ENCODE results near the gene SMG6.

SMG6 gene

DNA sequence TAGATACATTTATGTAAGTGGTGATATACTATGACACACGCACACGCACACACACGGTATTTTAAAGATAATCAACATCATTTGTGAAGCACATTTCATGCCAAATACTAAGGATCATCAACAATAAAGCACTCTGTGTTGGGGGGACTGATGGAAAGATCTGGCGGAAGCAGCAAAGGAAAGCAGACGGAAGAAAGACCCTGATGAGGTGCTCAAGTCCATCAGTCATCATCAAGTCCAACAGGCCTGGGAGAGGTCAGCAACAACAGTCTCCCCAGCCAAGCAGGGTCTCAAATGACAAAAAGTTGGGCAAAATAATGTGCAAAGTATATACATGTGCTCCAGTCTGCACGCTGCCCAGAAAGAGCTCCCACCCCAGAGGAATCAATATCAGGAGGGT, 193.1 kb downstream of the SMG6 start:
- Histone ChIP-seq H3K4me3 (ENCODE audit: low read depth in 1 of 2, low read length in 1 of 2) (no peak overlapping the region), H3K9me3 (no peaks in the 10 kb centered on the region), H3K4me1 (ENCODE audit: control insufficient read depth in 1 of 2, insufficient read depth in 1 of 2, low read depth in 1 of 2, low read length in 1 of 2) (peaks cover 0 to 4% of the 10 kb centered on the region in 2 experiments)

DNA sequence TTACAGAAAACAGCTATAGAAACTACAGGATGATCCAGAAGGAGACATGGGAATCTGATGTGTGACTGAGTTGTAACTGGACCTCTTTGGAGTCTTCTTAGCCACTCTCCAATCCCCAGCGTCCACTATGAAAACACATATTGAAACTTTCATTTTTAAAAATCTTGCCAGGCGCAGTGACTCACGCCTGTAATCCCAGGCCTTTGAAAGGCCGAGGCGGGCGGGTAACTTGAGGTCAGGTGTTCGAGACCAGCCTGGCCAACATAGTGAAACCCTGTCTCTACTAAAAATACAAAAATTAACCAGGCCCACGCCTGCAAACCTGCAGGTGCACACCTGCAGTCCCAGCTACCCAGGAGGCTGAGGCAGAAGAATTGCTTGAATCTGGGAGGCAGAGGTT, 195.4 kb downstream of the SMG6 start:
- no peak overlapping the region for H3K4me3 ChIP-seq (ENCODE audit: low read depth in 1 of 2, low read length in 1 of 2)
- H3K27me3 ChIP-seq: no peaks in the 10 kb centered on the region
- H3K27ac ChIP-seq: no peak overlapping the region
- peaks cover 0 to 4% of the 10 kb centered on the region in 2 experiments for H3K4me1 ChIP-seq (ENCODE audit: control insufficient read depth in 1 of 2, insufficient read depth in 1 of 2, low read depth in 1 of 2, low read length in 1 of 2)
- no peaks in the 10 kb centered on the region for H3K9me3 ChIP-seq
- no peaks in the 10 kb centered on the region for H3K36me3 ChIP-seq
- TF ChIP-seq CTCF (IDR thresholded peaks at IDR 0.05): no peak

More for the DNA sequence above, 193.1 kb downstream of the SMG6 start:
- TF ChIP-seq CTCF (IDR thresholded peaks at IDR 0.05): no peak
- Histone ChIP-seq H3K36me3 (no peaks in the 10 kb centered on the region), H3K27ac (no peak overlapping the region), H3K27me3 (no peaks in the 10 kb centered on the region)

GRCh38 chr17:2107506-2107905, 196.1 kb downstream of the SMG6 start:
- TF ChIP-seq CTCF (IDR thresholded peaks at IDR 0.05): no peak
- Histone ChIP-seq H3K4me3 (ENCODE audit: low read depth in 1 of 2, low read length in 1 of 2) (no peak overlapping the region), H3K27ac (no peak overlapping the region), H3K27me3 (no peaks in the 10 kb centered on the region), H3K36me3 (no peaks in the 10 kb centered on the region), H3K9me3 (no peaks in the 10 kb centered on the region), H3K4me1 (ENCODE audit: control insufficient read depth in 1 of 2, insufficient read depth in 1 of 2, low read depth in 1 of 2, low read length in 1 of 2) (peaks cover 0 to under 1% of the 10 kb centered on the region in 2 experiments)

DNA sequence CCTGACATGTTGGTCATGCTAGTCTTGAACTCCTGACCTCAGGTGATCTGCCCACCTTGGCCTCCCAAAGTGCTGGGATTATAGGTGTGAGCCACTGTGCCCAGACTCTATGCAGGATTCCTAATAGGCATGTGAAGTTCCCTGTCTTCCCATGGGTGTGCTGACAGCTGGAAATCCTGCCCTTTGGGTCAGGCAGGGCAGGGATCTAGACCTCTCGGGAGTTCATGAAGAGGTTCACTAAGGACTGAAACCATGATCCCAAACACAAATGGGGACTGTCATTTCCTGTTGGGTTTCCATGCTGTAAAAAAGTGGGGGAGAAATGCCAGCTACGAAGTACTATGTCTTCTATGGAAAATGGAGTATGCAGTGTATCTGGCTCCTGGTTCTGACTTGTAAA, 196.5 kb downstream of the SMG6 start:
- Histone ChIP-seq H3K27ac (no peak overlapping the region), H3K36me3 (no peaks in the 10 kb centered on the region), H3K27me3 (no peaks in the 10 kb centered on the region), H3K4me3 (ENCODE audit: low read depth in 1 of 2, low read length in 1 of 2) (no peak overlapping the region), H3K9me3 (no peaks in the 10 kb centered on the region), H3K4me1 (ENCODE audit: control insufficient read depth in 1 of 2, insufficient read depth in 1 of 2, low read depth in 1 of 2, low read length in 1 of 2) (peaks cover 0 to under 1% of the 10 kb centered on the region in 2 experiments)
- TF ChIP-seq CTCF (IDR thresholded peaks at IDR 0.05): no peak

GRCh38 chr17:2106308-2106955, 197.2 kb downstream of the SMG6 start:
- Histone ChIP-seq H3K27ac (no peak overlapping the region), H3K4me1 (ENCODE audit: control insufficient read depth in 1 of 2, insufficient read depth in 1 of 2, low read depth in 1 of 2, low read length in 1 of 2) (peaks cover 6 to 7% of the 10 kb centered on the region in 2 experiments), H3K36me3 (no peaks in the 10 kb centered on the region), H3K9me3 (no peaks in the 10 kb centered on the region), H3K4me3 (ENCODE audit: low read depth in 1 of 2, low read length in 1 of 2) (no peak overlapping the region), H3K27me3 (no peaks in the 10 kb centered on the region)
- TF ChIP-seq CTCF (IDR thresholded peaks at IDR 0.05): no peak

All from neutrophil (primary cell).